NCI-H748 (cell line): ENCODE results near the gene PRSS38.

Source experiments
- DNase-seq: peaks from one replicate; lab custom pipeline; 2025; ENCODE audit not compliant: unreplicated experiment; lab: John Stamatoyannopoulos, UW

The PRSS38 gene

GRCh38 chr1:227792216-227793078, 23.0 kb upstream of the PRSS38 start:
- DNase-seq, result no peak

- DNase-seq, result no peak
These were observed 22.2 kb upstream of the PRSS38 start for GRCh38 chr1:227793079-227793947.

- DNase-seq, result no peak
These were observed 21.3 kb upstream of the PRSS38 start for GRCh38 chr1:227793948-227794816.

- DNase-seq, result no peak
These were observed 20.7 kb upstream of the PRSS38 start for GRCh38 chr1:227794817-227795192.

GRCh38 chr1:227795732-227796131, 19.7 kb upstream of the PRSS38 start:
- DNase-seq, result no peak

GRCh38 chr1:227796359-227796915, 19.0 kb upstream of the PRSS38 start:
- DNase-seq, result no peak

- DNase-seq, result no peak
These were observed 18.3 kb upstream of the PRSS38 start for GRCh38 chr1:227797144-227797543.

DNA sequence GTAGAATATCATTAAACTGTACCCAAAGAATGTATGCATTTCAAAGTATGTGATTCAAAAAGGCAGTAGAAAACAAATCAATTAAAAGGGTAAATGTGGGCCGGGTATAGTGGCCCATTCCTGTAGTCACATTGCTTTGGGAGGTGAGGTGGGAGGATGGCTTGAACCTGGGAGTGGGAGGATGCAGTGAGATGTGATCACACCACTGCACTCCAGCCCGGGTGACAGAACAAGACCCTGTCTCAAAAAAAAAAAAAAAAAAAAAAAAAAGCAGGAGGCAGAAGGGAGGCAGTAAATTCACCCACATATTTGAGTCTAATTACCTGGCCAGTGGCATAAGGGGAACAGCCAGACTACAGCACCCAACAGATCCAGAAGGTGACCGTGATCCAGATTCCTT, 17.9 kb upstream of the PRSS38 start:
- DNase-seq, result no peak

DNA sequence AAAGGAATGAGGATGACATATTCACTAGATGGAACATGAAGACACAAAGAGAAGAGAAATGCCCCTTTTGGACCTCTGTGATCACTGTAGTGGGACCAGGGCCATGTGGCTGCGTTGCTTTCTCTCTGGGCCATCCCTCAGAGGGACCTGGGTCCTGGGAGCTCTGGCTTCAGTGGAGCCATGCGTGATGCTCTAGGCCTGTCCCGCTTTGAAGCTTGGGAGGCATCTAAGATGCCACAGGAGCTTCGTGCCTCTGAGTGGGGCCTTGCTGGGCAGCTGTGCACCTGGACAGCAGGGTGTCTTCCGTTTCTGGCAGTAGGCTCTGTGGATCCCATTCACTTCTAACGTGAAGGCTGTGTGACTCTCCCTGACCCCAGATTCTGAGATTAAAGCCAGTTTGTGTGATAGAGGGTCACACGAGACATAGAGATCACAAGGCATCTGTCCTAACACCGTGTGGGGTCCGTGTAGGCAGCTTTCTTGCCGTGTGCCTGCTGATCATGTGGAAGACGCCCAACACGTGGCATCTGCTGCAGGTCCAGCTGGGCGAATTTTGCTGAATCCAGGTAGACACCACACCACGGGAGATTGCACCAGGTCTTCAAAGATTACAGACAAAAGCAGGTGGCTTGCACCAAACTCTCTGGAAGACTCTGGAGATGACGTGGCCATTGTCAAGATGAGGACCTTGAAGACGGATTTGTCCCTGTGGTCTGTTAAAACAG, 17.2 kb upstream of the PRSS38 start:
- no peak for DNase-seq

- no peak for DNase-seq
These were observed 15.7 kb upstream of the PRSS38 start for GRCh38 chr1:227799756-227800155.

GRCh38 chr1:227803933-227804332, 11.5 kb upstream of the PRSS38 start:
- DNase-seq, result no peak

DNA sequence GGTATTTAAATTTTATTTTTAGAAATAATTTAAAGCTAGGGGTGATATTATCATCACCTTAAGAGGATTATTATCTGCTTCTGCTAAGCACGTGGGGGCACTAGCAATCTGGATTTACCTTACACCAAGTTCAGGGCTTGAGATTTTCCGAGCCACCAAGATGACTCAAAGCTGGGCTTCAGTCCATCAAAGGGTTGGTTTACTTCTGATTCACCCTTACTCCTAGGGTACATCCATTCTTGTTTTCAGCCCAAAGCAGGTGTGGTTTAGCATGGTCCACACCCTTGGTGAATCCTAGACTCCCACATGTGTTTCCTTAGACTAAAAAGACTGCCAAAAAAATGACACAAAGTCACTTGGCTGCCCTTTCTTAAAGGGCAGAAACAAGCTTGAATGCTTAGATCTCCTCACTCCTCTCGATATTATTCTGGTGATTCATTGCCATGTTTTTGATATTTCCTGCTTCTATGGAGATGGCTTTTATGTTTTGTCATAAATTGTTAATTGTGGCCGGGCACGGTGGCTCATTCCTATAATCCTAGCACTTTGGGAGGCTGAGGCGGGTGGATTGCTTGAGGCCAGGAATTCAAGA, 9.8 kb upstream of the PRSS38 start:
- no peak for DNase-seq

DNA sequence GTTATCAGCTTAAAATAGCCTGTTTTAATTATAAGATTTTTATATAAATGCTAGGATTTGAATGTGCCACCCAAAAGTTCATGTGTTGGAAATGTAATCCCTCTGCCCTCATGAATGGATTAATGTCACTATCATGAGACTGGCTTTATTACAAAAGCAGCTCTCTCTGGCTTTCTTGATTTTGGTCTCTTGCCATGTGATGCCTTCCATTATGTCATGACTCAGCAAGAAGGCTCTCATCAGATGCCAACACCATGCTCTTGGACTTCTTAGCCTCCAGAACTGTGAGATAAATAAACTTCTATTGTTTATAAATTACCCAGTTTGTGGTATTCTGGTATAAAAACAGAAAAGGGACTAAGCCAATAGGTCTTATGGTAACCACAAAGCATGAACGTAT, 6.9 kb upstream of the PRSS38 start:
- no peak for DNase-seq

- no peak for DNase-seq
These were observed 6.4 kb upstream of the PRSS38 start for GRCh38 chr1:227809026-227809425.

- no peak for DNase-seq
These were observed 1.5 kb upstream of the PRSS38 start for GRCh38 chr1:227813962-227814361.

- no peak for DNase-seq
These were observed 1.4 kb downstream of the PRSS38 start for GRCh38 chr1:227816750-227817446.

- DNase-seq, result no peak
These were observed 8.1 kb downstream of the PRSS38 start for GRCh38 chr1:227823537-227823936.

DNA sequence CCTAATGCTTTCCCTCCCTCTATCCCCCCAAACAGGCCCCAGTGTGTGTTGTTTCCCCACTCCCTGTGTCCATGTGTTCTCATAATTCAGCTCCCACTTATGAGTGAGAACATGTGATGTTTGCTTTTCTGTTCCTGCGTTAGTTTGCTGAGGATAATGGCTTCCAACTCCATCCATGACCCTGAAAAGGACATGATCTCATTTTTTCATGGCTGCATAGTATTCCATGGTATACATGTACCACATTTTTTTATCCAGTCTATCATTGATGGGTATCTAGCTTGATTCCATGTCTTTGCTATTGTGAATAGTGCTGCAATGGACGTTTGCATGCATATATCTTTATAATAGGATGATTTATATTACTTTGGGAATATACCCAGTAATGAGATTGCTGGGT, 8.7 kb downstream of the PRSS38 start:
- no peak for DNase-seq

- DNase-seq, result no peak
These were observed 13.3 kb downstream of the PRSS38 start for GRCh38 chr1:227828786-227829185.
